ENCODE results near the gene CBLIF. TPM values are rescaled to one million over a fixed set of nuclear protein-coding genes. Genes with fewer than 3 reads are reported as not detected.

Gene CBLIF
- total and polyA plus RNA-seq, 3 donors from 2014 or later: 0.37 to 0.54 TPM; not detected in 1

GRCh38 chr11:59783632-59784090 is 61.6 kb downstream of the CBLIF start:
- Histone ChIP-seq H3K4me3 (no peak overlapping the region), H3K27me3 (no peaks in the 10 kb centered on the region), H3K36me3 (ENCODE audit: low read depth, missing control alignments) (no peaks in the 10 kb centered on the region), H3K9me3 (no peaks in the 10 kb centered on the region), H3K4me1 (no peaks in the 10 kb centered on the region), H3K27ac (no peak overlapping the region)
- TF ChIP-seq, protein P1, sequence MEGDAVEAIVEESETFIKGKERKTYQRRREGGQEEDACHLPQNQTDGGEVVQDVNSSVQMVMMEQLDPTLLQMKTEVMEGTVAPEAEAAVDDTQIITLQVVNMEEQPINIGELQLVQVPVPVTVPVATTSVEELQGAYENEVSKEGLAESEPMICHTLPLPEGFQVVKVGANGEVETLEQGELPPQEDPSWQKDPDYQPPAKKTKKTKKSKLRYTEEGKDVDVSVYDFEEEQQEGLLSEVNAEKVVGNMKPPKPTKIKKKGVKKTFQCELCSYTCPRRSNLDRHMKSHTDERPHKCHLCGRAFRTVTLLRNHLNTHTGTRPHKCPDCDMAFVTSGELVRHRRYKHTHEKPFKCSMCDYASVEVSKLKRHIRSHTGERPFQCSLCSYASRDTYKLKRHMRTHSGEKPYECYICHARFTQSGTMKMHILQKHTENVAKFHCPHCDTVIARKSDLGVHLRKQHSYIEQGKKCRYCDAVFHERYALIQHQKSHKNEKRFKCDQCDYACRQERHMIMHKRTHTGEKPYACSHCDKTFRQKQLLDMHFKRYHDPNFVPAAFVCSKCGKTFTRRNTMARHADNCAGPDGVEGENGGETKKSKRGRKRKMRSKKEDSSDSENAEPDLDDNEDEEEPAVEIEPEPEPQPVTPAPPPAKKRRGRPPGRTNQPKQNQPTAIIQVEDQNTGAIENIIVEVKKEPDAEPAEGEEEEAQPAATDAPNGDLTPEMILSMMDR (IDR thresholded peaks at IDR 0.05): no peak
- TF ChIP-seq POLR2A (IDR thresholded peaks at IDR 0.05): no peak
- no peak for DNase-seq
- intact Hi-C loops (cut with DNase I; ENCODE audit: low total_unique reads): no loop called here
- 62 to 86% methylated on average over 2 to 4 of the region's 4 CpGs for WGBS, 2 donors

- no peaks in the 10 kb centered on the region for H3K27me3 ChIP-seq
- no peaks in the 10 kb centered on the region for H3K36me3 ChIP-seq (ENCODE audit: low read depth, missing control alignments)
- no peak for TF ChIP-seq POLR2A (IDR thresholded peaks at IDR 0.05)
- TF ChIP-seq, protein P1 (IDR thresholded peaks at IDR 0.05): no peak
- WGBS, 2 donors: 82 to 98% methylated on average over 2 of the region's 2 CpGs
- DNase-seq: no peak
- H3K9me3 ChIP-seq: no peaks in the 10 kb centered on the region
- intact Hi-C loops (cut with DNase I; ENCODE audit: low total_unique reads): no loop called here
- no peak overlapping the region for H3K27ac ChIP-seq
- no peaks in the 10 kb centered on the region for H3K4me1 ChIP-seq
- H3K4me3 ChIP-seq: no peak overlapping the region
Observed at GRCh38 chr11:59782080-59782479, 63.2 kb downstream of the CBLIF start.

DNA sequence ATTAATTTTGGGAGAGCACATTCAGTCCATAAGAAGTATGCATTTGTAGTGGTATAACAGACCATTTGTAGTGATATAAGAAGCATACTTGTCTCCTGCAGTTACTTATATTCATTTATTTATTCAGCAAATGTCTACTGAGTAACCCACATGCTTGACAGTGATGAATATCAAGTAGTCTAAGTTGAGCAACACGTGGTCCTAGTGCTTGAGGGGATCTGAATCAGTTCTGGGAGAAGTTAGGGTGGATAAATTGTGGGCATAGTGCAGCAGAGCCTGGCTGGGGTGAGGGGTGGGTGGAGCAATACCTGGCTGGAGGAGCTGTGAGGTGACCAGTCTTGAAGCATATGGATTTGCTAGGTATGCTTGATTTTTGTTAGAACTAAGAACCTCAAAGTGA is 65.8 kb downstream of the CBLIF start:
- H3K27me3 ChIP-seq: no peaks in the 10 kb centered on the region
- no peak overlapping the region for H3K27ac ChIP-seq
- intact Hi-C loops (cut with DNase I; ENCODE audit: low total_unique reads): no loop called here
- WGBS, 2 donors: 67 to 78% methylated on average over 1 of the region's 1 CpG
- no peaks in the 10 kb centered on the region for H3K36me3 ChIP-seq (ENCODE audit: low read depth, missing control alignments)
- H3K4me3 ChIP-seq: no peak overlapping the region
- no peaks in the 10 kb centered on the region for H3K4me1 ChIP-seq
- H3K9me3 ChIP-seq: no peaks in the 10 kb centered on the region
- TF ChIP-seq, protein P1 (IDR thresholded peaks at IDR 0.05): no peak
- no peak for TF ChIP-seq POLR2A (IDR thresholded peaks at IDR 0.05)
- DNase-seq: no peak

Other genes with a start within 250 kb of the CBLIF start
- gene OSBP, start 229.7 kb downstream of the CBLIF start, total RNA-seq: 10 to 100 TPM; 49.2 to 63.1 TPM
- 45.0 TPM for gene OSBP, start 229.7 kb downstream of the CBLIF start, polyA plus RNA-seq (ENCODE audit: insufficient read depth, low read depth, low replicate concordance)
- 10 to 100 TPM; 22.5 to 24.0 TPM for gene PATL1, start 176.5 kb downstream of the CBLIF start, total RNA-seq
- 25.4 TPM for gene PATL1, start 176.5 kb downstream of the CBLIF start, polyA plus RNA-seq (ENCODE audit: insufficient read depth, low read depth, low replicate concordance)
- under 1 TPM in 1 of 2 donors, not detected in 1; 0.39 TPM for gene OR10V1, start 131.7 kb downstream of the CBLIF start, total RNA-seq
- gene OR10V1, start 131.7 kb downstream of the CBLIF start, polyA plus RNA-seq (ENCODE audit: insufficient read depth, low read depth, low replicate concordance): not detected
- gene STX3, start 90.1 kb downstream of the CBLIF start, total RNA-seq: 100 to 1,000 TPM in 1 of 2 donors, 10 to 100 TPM in 1; 94.3 to 103 TPM
- gene STX3, start 90.1 kb downstream of the CBLIF start, polyA plus RNA-seq (ENCODE audit: insufficient read depth, low read depth, low replicate concordance): 25.3 TPM
- 100 to 1,000 TPM in 1 of 2 donors, 10 to 100 TPM in 1; 87.9 to 103 TPM for gene MRPL16, start 34.7 kb downstream of the CBLIF start, total RNA-seq
- gene MRPL16, start 34.7 kb downstream of the CBLIF start, polyA plus RNA-seq (ENCODE audit: insufficient read depth, low read depth, low replicate concordance): 65.8 TPM
- gene TCN1, start 21.0 kb upstream of the CBLIF start, total RNA-seq: 1 to 10 TPM; 1.6 to 4.3 TPM
- 1.1 TPM for gene TCN1, start 21.0 kb upstream of the CBLIF start, polyA plus RNA-seq (ENCODE audit: insufficient read depth, low read depth, low replicate concordance)
- gene OOSP3, start 33.3 kb upstream of the CBLIF start, total RNA-seq: not detected
- gene OOSP3, start 33.3 kb upstream of the CBLIF start, polyA plus RNA-seq (ENCODE audit: insufficient read depth, low read depth, low replicate concordance): 0.83 TPM
- under 1 TPM in 1 of 2 donors, not detected in 1; 0.37 TPM for gene OOSP1, start 92.9 kb upstream of the CBLIF start, total RNA-seq
- gene OOSP1, start 92.9 kb upstream of the CBLIF start, polyA plus RNA-seq (ENCODE audit: insufficient read depth, low read depth, low replicate concordance): not detected
- not detected for gene OOSP4A, start 118.5 kb upstream of the CBLIF start, total RNA-seq
- gene OOSP4A, start 118.5 kb upstream of the CBLIF start, polyA plus RNA-seq (ENCODE audit: insufficient read depth, low read depth, low replicate concordance): not detected
- under 1 TPM in 1 of 2 donors, not detected in 1; 0.43 TPM for gene OOSP4B, start 171.7 kb upstream of the CBLIF start, total RNA-seq
- gene OOSP4B, start 171.7 kb upstream of the CBLIF start, polyA plus RNA-seq (ENCODE audit: insufficient read depth, low read depth, low replicate concordance): not detected
- gene OOSP2, start 194.9 kb upstream of the CBLIF start, total RNA-seq: 10 to 100 TPM; 50.2 to 73.2 TPM
- gene OOSP2, start 194.9 kb upstream of the CBLIF start, polyA plus RNA-seq (ENCODE audit: insufficient read depth, low read depth, low replicate concordance): 41.9 TPM
- gene MS4A3, start 211.2 kb upstream of the CBLIF start, total RNA-seq: 1 to 10 TPM; 1.2 to 1.7 TPM
- 0.63 TPM for gene MS4A3, start 211.2 kb upstream of the CBLIF start, polyA plus RNA-seq (ENCODE audit: insufficient read depth, low read depth, low replicate concordance)
- 1 to 10 TPM in 1 of 2 donors, under 1 TPM in 1; 0.39 to 2.6 TPM for gene MS4A2, start 243.2 kb upstream of the CBLIF start, total RNA-seq
- 2.0 TPM for gene MS4A2, start 243.2 kb upstream of the CBLIF start, polyA plus RNA-seq (ENCODE audit: insufficient read depth, low read depth, low replicate concordance)

All from testis (tissue), 3 donors.